ENCODE measurements around the gene FAM76A.
"Not testable (repeated sequence)": the region's sequence is repeated elsewhere in the genome, so short reads cannot be mapped to it uniquely, and the experiment has no call there.

The FAM76A gene

DNA sequence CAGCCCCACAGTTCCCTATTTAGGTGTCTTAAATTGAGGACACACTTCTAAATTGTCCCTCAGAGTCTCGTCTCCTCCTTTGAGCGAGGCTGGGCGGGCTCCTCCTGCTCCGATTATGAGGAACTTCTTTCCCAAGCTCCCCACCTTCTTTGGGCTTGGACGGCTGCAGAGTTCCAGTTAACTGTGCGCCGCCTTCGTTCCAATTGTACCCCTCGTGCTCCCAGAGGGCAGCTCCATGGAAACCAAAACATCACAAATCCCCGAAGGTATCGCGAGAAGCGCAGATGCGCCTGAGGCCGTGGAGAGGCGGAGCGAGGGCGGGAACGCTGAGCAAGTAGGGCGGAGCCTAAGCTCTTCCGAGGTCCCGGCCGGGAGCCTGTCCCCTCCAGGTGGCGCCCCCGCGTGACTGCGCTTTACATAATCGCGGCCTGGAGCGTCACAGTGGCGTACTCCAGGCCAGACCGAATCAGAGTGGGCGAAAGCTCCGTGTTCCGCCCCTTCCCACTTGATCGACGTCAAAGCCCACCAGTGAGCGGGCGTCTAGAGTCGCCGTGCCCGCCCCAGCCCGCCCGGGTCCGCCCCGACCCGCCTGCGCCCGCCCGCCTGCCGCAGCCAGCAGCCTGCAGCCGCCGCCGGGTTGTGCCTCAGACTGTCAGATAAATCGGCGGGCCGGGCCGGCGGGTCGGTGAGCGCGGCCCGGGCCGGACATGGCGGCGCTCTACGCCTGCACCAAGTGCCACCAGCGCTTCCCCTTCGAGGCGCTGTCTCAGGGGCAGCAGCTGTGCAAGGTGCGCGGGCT lies at the start of gene FAM76A:
Gene FAM76A, plus strand, starts transcription at position 588 of the 799 bp plus-strand sequence. Its CDS starts 120 bp downstream, at position 708.
- peak; percentile 92 for DNase-seq

DNA sequence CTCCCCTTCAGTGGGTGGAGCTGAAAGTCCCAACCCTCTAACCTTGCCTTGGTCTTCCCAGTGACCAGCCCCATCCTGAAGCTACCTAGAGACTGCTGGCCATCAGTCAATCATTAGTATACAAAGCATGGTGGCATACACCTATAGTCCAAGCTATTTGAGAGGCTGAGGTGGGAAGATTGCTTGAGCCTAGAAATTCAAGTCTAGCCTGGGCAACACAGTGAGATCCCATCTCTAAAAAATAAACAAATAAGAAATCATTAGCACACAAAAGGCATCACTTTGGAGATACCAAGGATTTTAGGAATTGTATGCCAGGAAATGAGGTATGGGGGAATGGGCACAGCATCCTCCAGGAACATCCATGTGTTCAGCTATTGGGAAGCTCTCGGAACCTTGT lies 49.4 kb upstream of the FAM76A start:
- no peak for DNase-seq

DNA sequence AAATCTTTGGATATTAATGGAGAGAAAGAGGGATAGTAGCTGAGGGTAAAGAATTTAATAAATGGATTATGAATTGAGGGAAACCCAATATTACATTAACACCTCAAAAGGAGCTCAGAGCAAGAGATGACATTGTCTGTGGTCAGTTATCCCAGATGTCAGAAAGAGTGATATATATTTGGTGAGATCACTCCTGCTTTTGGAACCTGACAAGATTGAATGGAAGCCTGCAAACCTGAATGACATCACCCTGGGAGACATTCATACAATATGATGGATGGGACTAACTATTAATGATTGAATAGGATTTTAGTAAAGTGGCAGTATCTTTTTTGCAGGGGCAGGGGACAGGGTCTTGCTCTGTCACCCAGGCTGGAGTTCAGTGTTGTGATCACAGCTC lies 47.0 kb upstream of the FAM76A start:
- DNase-seq, result no peak

DNA sequence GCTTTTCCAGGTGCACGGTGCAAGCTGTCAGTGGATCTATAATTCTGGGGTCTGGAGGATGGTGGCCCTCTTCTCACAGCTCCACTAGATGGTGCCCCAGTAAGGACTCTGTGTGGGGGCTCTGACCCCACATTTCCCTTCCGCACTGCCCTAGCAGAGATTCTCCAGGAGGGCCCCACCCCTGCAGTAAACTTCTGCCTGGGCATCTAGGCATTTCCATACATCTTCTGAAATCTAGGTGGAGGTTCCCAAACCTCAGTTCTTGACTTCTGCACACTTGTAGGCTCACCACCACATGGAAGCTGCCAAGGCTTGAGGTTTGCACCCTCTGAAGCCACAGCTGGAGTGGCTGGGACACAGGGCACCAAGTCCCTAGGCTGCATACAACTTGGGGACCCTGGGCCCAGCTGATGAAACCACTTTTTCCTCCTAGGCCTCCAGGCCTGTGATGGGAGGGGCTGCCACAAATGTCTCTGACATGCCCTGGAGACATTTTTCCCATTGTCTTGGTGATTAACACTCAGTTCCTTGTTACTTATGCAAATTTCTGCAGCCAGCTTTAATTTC lies 45.5 kb upstream of the FAM76A start:
- DNase-seq, result not testable (repeated sequence)

DNA sequence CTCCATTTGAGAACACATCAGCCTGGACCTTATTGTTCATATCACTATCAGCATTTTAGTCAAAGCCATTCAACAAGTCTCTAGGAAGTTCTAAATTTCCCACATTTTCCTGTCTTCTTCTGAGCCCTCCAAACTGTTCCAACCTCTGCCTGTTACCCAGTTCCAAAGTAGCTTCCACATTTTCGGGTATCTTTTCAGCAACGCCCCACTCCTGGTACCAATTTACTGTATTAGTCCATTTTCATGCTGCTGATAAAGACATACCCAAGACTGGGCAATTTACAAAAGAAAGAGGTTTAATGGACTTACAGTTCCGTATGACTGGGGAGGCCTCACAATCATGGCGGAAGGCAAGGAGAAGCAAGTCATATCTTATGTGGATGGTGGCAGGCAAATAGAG lies 44.2 kb upstream of the FAM76A start:
- DNase-seq, result not testable (repeated sequence)

DNA sequence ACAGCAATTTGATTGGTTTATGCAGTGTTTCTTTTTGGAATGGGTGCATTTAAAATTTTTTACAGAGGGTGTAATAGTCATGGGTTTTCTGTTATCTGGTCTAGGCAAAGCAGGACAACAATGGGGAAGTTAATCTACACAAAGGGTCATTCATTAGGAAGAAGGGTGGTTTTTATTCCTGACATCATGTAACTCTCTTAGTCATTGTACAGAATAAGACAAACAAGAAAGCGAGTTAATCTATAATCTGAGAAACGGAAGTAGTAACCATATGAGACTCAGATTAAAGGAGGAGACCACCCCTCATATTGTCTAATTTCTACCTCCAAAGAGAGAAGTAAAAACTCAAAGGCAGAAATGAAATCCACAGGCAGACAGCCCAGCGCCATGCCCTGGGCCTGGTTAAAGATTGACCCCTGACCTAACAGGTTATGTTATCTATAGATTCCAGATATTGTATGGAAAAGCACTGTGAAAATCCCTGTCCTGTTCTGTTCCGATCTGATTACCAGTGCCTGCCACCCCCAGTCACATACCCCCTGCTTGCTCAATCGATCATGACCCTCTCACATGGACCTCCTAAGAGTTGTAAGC lies 43.3 kb upstream of the FAM76A start:
- DNase-seq, result no peak

DNA sequence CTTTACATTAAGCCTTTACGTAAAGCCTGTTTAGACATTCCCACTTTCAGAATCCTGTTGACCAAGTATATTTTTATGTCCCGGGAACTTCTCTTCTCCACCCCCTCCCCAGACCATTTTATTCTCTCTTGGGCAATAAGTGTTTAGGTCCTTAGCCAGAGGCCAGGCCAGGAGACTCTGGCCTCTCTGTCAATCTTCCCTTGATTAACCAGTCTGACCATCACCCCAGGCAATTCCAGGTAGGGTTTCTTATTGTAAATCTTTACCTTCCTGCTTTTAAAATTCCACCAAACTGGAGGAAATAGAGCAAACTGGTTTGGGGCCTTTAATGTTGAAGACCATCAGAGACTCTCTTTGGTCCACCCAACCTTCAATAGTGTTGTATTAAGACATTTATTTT lies 41.6 kb upstream of the FAM76A start:
- no peak for DNase-seq

DNA sequence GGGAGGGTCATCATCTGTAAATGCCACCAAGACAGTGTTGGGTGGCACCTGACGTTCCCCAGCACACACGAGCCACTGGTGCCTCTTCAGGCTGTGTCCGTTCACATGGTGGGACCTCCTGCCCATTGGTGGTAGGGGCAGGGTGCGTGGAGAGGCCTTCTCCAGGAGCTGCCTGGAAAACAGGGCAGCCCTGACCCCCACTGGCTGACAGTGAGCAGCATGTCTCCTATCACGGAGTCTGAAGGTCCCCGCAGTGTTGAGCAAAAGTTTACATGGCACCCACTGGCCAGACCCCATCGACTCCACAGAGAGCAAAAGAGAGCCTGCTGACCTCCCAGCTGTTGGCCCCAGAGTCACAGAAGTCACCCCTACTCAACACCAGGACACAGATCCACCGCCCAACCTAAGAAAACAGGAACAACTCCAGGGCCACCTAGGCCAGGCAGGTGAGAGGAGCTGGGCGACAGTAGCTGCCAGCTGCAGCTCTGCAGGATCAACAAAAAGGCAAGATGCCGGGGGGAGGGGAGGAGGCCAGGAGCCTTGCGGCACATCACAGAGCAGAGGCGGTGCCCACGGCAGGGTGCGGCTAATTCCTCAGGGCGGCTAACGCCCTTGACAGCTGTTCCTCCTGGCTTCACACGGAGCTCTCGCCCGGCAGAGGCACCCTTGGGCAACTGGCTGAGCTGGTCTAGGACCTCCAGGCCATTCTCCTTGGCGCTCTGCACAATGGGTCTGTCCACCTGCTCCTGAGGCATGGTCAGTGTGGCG lies 39.4 kb upstream of the FAM76A start:
- DNase-seq, result peak; percentile 33

DNA sequence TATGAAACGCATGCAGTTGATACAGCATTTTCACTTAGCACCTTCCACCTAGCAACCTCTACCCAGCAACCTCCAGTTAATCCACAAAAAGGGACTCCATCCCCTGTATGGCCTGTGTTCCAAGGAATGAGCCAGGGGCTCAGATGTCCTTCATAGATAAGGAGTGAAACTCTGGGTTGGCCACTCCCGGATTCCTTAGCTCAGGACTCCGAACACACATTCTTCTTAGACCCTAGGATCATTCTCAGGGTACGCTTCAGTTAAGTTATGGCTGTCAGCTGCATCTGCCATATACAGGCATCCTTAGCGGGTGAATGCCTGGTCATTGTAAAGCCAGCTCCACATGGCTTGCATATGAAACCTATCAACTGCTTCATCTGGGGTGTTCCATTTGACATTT lies 37.9 kb upstream of the FAM76A start:
- no peak for DNase-seq

DNA sequence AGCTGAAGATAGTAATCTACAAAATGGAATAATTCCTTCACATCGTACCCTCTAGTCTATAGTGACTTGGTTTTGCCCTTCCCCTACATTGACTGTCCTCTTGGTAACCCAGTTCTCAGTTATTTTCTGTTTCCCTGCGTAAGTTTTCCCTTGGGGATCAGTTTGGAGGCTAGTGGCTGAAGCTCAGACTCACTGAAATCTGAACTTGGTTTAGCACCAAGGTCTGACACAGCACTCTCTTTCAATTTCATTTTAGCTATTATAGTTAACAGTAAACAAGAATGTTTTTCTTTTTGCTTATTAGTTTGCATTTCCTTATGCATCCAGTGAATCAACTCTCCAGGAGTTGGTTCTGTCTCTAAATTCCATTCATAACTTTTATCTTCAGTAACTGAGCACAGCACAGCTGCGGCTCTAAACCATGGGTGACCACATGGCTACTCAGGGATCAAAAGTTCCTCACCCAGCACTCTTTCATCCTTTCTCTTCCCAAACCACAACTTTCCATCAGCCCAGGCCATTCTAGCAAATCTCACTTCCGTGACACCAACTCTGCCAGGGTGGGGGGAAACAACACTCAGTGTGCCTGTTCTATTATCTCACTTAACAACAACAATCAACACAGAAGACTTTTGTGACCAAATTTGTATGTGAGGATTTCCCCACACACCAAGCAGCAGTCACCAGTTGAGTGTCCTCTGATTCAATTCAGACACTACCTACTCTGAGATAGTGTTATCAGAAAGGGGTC lies 36.2 kb upstream of the FAM76A start:
- DNase-seq, result no peak

DNA sequence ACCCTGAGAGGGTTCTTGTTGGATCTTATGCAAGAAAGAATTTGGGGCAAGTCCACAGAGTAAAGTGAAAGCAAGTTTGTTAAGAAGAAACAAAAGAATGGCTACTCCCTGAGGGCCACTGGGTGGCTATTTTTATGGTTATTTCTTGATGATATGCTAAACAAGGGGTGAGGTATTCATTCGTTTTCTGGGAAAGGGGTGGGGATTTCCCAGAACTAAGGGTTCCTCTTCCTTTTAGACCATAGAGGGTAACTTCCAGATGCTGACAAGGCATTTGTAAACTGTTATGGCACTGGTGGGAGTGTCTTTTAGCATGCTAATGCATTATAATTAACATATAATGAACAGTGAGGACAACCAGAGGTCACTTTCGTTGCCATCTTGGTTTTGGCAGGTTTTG lies 35.6 kb upstream of the FAM76A start:
- no peak for DNase-seq

DNA sequence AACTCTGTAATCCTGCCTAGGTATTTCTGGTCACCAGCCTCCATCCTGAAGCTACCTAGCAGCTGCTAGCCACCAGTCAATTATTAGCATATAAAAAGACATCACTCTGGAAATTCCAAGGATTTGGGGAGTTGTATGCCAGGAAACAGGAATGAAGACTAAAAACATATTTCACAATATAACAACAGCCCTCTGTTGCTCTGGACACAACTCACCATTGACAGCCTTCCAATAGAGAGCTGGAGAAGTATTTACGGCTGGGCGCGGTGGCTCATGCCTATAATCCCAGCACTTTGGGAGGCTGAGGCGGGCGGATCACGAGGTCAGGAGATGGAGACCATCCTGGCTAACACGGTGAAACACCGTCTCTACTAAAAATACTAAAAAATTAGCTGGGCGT lies 28.9 kb upstream of the FAM76A start:
- DNase-seq, result not testable (repeated sequence)

DNA sequence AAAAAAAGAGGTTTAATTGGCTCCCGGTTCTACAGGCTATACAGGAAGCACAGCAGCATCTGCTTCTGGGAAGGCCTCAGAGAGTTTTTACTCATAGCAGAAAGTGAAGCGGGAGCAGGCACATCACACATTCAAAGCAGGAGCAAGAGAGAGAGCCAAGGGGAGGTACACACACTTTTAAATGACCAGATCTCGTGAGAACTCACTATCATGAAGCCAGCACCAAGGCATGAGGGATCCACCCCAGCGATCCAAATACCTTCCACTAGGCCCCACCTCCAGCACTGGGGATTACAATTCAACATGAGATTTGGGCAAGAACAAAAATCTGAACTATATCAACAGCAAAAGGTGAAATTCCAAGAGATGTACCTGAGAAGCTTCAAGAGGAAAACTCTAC lies 20.8 kb upstream of the FAM76A start:
- DNase-seq, result no peak

DNA sequence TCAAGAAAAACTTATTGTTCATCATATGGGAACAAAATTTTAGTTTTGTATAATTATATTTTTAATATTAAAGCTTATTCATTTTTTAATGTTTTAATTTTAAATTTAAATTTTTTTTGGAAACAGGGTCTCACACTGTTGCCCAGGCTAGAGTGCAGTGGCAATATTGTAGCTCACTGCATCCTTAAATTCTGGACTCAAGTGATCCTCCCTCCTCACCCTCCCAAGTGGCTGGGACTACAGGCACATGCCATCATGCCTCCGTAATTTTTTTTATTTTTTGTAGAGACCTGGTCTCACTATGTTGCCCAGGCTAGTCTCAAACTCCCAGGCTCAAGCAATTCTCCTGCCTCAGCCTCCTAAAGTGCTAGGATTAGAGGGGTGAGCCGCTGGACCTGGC lies 20.2 kb upstream of the FAM76A start:
- no peak for DNase-seq

DNA sequence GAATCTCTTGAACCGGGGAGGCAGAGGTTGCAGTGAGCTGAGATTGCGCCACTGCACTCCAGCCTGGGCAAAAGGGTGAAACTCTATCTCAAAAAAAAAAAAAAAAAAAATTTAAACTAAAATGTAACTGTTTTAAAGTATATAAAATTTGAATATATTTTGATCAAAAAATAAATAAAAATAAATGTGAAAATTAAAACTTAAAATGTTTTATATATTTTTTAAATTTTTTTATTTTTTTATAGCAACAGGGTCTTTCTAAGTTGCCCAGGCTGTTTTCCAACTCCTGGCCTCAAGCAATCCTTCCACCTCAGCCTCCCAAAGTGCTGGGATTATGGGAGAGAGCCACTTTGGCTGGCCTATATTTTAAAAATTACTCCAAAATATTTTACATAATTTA lies 15.2 kb upstream of the FAM76A start:
- no peak for DNase-seq

DNA sequence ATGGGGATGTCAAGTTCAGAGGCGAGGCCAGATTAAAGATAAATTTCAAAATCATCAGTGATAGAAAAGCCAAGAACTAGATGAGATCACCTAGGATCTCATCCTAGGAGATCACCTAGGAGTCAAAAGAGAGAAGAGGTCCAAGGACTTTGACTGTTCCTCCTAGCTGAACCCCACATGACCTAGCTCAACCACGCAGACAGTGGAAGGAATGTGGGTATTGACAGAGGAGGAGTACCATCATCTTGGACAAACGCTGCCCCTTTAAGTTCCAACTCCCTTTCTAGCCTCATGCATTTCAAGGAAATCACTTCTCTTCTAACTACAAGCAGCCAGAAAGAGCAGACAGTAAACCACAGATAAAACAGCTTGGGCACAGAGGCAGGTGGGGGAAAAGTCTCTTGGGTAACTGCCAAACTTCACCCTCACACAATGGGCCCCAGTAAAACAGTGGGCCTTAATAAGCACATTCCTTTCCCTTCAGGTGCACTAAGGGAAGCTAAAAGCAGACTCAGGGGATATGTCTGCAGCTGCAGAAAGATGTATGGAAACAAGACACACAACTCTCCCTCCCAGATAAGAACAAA lies 12.5 kb upstream of the FAM76A start:
- DNase-seq, result no peak

DNA sequence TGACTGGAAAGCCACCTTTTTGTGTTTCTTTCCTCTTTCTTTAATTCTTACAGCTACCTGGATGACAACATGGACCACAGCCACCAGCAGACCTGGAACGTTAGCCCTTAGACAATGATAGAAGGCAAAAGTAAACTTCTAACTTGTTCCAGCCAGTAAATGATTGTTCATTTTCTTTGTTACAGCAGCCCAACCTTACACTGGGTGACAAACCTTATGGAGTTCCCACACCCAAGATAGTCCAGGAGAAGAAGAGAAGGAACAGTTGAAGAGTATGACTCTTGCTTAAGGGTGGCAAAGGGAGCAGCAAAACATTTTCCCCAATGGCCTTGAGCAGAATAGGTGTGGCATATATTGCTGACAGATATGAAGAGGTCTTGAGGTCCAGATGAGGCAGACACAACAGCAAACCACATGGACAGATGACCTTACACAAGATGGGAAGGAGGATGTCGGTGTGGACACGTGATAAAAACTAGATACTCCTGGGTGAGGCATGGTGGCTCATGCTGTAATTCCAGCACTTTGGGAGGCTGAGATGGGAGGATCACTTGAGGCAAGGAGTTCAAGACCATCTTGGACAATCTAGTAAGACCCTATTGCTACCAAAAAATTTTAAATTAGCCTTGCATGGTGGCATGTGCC lies 11.8 kb upstream of the FAM76A start:
- DNase-seq, result no peak

DNA sequence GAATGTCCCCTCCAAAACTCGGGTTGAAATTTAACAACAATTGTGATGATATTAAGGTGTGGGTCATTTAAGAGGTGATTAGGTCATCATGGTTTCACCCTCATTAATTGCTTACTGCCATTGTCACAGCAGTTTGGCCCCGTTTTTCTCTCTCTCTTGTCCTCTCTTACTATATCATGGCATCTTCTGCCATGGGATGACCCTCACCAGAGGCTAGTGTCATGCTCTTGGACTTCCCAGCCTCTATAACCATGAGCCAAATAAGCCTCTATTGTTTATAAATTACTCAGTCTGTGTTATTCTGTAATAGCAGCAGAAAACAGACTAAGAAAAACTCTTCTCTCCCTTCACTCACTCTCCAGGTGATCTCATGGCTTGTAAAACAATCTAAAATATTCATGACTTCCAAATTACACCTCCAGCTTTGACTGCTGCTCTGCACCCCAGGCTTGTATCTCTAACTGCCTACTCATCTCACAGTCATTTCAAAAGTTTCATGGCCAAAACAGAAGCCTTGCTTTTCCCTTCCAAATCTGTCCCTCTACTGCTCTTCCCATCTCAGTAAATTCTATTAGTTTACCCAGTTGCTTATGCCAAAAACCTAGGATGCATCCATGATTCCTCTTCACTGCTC lies 9.4 kb upstream of the FAM76A start:
- no peak for DNase-seq

DNA sequence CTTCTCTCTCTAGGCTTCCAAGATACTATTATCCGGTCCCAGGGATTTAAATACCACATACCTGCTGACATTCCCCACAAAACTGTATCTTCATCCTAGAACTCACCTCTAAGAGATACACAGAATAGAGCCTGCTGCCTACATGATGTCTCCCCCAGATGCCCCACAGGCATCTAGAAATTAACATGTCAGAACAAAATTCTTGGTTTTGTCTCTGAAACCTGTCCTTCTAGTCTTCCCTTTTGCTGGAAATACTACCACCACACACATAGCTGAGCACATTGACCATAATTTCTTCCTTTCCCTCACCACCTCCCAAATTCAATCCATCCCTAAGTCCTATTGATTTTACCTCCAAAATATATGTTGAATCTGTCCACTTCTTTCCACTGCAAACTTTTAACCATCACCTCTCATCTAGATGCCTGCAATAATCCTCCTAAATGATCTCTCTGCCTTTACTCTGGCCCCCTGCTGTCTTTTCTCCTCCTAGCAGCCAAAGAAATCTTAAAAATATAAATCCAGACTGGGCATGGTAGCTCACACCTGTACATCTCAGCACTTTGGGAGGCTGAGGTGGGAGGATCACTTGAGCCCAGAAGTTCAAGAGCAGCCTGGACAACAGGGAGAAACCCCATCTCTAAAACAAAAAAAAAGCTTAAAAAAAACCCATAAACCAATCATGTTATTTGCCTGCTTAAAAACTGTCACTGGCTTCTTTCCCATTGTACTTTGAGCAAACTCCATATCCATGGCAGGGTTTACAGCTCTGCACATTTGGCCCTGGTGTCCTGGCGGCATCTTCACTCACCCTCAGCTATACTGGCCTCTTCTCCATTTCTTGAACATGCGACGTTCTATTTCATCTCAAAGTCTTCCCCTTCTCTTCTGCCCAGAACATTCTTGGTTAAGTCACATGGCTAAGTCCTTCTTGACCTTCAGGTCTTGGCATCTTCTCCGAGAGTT lies 6.2 kb upstream of the FAM76A start:
- no peak for DNase-seq

DNA sequence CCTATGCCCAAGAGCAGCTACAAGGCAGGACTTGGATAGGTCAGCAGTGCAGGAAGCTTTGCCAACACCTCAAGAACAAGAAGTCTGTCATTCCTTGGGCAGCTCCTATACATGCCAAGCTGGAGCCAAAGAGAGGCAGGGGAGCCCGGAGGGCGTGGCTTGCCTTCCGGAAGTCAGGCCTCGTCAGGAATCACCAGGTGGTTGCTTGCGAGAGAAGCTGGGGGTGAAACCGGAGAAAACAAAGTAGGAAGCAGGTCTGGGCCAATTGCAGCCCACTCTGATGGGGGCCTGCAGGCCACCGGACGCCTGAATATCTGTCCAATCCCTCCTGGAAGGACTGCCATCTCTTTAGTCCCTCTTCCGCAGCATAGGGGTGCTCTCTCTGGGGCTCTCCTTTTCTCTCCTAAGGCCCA lies 794 bp upstream of the FAM76A start:
- DNase-seq, result no peak

All from SHP77 treated with DMSO at 0.1 percent for 48 hours (cell line).